ENCODE measurements around the gene AGAP1.

The AGAP1 gene

DNA sequence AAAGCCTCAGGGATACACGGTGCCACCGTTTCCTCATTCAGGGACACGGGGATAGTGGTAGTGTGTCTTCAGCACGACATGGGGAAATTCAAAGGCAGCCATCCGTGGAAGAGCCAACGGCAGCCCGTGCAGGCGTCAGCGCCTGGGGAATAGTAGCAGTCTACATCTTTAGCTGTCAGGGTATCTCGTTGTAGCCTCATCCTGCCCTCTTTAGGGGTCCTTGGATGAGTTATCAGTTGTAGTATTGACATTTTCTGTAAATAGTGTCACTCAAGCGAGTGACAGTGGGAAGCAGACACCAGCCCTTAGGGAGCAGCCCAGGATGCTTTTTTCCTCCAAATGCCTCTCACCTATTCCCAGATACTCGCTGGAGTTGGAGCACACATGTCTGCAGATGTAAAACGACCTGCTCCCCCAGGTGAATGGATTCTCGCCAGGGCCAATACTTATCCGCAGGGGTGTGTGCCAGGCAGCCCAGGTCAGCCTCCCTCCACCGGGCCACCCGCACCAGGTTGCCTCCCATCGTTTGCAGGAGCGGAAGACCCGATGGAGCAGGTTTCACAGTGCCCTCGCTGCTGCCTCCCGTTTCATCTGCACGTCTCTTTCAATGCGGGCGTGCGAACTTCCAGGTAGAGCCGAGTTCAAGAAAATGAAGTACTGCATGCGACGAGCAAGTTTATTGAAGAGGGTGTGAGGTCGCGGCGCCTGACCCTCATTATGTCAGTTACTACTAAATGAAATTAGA is 41.0 kb downstream of the AGAP1 start:
- no peak for DNase-seq

DNA sequence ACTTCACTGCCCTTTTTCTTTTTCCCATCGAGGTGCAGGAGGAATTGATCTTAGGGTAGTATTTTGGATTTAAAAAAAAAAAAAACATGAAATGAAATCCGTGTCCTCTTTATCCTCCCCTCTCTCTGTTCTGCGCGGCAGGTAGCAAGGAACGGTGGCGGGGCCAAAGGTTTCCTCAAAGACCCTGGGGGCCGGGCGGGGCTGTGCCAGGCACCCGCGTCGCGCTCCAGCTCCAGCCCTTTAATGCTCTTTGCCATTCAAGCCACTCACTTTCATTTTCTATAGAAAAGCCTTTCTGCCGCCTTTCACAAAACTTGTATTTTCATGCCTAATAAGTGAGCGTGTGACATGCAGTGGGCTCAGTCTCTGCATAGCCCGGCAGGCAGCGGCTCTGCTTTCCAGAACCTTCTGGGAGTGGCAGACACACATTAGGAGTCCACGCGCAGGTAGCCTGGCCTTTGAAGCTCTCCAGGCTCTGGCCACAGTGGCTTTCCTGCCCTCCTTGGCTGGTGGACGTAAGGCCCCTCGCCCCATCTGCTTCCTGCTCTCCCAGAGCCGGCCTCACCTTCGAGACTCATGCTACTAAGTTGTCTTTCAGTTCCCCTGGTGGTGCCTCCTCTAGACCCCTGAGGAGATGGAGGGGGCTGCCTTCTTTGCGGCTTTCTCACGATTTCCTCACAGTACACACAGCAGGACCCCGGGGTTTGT is 41.7 kb downstream of the AGAP1 start:
- no peak for DNase-seq

DNA sequence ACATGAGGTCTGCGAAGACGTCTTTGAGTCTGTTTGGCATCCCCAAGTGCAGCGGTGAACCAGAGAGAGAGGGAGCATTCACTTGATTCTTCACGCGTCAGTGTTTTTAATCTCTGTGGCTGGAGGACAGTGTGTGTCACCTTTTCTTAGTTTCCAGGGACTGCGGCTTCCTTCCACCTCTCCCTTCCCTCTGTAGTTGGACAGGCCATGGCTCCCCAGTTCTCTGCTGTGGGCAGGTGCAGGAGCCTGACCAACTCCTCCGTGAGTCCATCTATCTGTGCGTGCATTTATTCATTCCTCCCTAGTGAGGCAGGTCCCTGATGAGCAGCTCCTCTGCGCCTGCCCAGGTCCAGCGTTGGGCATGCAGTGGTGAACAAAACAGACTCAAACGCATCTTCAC is 42.9 kb downstream of the AGAP1 start:
- DNase-seq: no peak

DNA sequence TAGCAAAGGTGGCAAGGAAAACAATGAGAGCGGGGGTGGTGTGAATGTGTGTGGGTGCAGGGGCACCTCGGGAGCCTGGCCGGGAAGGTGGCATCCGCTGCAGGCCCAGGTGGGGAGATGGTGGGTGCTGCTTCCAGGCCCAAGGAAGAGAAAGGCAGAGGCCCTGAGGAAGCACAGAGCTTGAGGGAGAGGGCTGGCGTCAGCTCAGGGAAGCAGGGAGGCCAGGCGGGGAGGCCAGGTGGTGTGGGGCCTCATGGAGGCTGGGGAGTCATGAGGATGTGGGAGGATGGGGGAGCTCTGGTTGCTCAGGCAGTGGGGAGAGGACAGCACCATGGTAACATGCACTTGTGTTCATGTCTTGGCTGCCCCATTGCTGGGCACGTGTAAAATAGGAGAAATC is 43.3 kb downstream of the AGAP1 start:
- no peak for DNase-seq

DNA sequence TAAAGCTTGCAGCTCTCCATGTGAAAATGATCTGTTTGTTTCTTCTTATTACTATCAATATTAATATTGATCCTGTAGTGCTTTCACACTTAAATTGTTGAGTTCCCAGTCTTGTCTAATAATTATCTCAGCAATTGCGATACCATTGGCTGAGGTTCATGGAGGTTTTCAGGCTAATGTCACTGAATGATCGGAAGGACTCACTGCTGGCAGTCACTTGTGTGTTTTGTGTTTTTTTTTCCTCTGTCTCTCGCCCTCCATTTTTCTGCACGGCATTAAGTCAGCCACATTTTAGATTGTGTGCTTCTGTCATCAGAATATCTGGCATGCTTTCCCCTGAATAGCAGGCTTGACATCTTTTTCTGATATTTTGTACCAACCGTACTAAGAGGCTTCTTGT is 43.7 kb downstream of the AGAP1 start:
- no peak for DNase-seq

DNA sequence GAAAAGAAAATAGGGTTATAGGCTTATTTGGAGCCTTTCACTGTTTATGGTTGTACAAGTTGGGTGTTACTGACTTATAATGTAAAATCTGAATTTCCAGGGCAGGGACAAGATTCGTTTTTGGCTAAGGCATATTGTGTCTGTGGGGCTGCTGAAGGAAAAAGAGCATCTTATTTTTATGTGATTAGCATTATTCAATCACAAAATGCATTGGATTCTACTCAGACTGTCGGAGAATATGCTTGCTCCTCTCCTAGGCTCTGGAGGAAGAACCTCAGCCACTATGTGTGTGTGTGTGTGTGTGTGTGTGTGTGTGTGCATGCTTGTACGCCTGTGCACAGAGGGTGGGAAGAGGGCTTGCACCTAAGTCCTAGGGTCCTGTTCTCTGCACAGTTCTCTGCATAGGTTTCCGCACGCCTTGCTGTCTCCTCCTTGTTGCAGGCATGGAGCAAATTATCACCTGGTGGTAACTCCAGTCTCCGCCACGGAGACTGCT is 44.3 kb downstream of the AGAP1 start:
- no peak for DNase-seq

DNA sequence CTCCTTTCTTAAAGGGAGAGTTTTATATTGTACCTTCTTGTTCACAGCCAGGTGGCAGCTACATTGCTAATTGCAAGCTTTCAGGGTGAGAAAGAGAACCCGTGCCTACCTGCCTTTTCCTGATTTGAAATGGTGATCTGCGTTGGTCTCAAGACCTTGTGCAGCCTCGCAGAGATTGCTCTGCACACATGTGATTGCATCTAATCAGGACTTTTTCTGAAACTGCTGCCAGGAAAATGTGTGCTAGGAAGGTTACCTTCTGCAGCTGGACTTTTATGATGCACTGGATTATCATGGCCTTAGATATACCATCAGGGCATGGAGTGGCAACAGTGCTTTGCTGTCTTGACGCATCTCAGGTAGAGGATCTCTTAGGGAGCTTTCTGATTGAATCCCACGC is 45.1 kb downstream of the AGAP1 start:
- DNase-seq: no peak

DNA sequence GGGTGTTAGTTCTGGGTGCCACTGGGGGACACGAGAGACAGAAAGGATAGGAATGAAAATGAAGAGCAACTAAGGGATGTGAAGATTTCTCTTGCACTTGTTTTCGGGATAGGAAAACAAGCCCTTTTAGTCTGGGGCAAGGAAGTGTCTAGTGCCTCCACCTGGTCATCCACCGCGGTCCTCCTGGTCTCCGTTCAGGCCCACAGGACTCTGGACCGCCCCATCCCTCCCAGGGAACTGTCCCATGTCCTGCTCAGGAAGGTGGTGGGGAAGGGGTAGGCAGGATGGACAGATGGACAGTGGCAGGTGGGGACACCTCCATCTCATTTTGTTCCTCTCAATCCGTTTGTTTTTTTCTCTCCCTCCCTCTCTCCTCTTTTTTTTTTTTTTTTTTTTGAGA is 45.9 kb downstream of the AGAP1 start:
- DNase-seq: no peak

DNA sequence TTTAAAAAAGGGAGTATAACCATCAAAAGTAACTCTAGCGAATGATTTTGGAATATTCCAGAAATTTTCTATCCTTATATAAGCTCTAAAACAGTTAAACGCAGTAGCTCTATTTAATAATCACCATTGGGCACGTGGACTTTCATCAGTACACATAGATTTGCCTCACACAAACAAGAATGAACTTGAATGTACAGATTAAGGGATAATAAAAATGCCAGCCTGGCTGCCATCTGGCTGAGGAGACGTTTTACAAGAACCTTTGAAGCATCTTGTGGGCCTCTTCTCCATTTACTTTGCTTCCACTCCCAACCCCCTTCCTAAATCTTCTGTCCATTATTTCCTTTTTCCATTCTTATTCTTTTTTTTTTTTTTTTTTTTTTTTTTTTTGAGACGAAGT is 47.2 kb downstream of the AGAP1 start:
- DNase-seq: no peak

DNA sequence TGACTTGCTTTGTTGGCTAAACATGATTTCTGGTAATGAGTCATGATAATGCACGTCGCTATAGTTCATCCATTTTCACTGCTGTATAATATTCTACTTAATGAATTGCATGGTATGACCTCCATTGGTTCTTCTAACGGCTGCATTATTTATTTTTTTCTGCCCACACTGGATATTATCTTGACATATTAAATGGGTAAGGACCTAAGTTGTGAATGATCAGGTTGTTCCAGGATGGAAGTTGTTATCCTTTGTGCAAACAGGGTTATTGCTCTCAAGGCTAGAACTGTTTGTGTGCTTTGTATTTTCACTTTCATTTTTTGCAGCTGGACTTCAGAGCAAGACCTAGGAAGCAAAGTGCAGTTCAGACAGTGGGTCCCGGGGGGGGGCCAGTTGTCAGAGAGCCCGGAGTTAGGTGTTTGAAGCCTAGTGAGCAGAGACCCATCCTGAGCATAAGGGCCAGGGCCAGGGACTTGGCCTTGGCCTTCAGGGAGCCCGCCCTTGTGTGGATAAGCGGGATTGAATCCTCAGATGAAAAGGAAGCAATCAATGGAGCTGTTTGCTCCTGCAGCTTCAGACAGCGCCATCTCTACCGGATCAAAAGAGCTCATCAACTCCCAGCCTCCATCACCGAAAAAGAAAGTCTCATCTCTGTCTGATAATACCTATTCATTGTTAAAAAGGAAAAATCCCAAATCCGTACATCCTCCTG is 48.2 kb downstream of the AGAP1 start:
- DNase-seq: no peak

DNA sequence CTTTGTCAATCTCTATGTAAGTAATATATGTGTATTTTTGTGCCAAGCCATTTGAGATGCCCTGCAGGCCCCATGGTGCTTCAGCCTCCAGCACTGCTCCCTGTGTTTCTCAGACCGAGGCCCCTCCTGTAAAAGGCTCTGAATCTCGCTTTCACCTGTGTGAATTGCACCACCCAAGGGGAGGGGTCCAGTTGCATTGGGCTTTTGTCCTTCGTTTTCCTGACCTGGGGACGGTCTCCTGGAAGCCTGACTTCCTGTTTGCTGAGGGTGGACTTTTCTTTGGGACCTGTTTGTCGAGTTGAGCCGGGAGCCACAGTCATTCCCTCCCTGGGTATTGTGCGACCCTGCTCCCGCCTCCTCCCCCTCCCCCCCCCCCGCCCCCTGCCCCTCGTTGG is 48.9 kb downstream of the AGAP1 start:
- DNase-seq: no peak

DNA sequence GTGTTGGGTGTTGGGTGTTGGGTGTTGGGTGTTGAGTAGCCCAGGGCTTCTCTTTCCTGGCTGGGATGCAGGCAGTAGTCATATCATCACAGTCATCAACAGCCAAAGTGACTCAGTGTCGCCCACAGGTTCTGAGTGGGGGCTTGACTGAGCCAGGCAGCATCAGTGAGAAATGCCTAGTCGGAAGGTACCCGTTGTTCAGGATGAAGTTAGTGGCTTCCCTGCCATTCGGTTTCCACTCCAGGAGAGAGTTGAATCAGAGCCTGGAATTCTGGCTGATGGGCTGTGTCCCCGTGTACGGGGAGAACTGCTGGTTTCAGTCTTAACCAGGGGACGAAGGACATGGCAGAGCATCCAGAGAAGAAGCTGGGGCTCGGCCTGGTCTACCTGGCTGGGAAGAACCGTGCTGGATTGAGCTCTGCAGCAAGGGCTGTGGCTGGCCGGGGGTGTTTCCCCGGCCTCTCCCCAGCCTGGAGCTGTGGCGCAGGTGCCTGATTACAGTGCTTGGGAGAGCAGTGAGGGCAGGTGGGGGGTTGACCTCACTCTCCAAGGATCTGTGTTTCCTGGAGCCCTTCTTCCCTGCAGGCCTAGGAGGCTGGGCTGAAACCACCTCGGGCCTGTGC is 49.4 kb downstream of the AGAP1 start:
- no peak for DNase-seq

DNA sequence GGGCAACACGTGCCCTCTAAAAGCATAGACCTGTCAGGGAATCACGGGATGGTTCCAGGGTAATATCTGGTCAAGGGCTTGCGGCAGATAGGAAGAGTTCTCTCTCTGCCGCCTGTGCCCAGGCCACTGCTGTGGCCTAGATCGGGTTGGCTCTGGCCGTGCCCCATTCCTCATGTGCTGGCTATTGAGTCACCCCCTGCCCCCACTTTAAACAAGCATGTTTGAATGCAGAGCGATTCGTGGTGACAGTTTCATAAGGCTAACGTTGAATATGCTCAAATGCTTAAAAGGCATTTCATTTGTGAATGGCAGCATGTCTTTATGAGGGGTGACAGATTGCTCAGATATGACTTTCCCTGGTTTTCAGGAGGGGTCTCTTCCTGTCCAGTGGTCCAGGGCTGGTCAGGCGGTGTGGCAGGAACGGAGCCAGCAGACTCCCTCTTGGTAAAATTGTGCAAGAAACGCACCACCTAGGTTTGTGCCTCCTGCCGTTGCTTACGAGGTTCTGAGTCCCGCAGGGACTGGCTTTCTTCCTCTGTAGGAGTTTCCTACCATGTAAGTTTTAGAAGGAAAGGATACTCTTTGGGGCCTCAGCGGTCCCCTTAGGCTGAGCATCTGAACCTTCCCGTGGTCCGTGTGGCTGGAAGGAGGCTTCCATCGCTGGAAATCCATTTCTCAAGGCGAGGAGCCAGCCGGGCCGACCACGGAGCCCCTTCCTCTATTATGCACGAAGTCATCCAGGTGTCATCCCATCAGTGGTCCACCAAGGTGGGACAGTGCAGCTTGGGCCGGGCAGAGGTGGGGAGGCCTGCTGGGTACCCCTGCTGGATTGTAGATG is 50.2 kb downstream of the AGAP1 start:
- no peak for DNase-seq

DNA sequence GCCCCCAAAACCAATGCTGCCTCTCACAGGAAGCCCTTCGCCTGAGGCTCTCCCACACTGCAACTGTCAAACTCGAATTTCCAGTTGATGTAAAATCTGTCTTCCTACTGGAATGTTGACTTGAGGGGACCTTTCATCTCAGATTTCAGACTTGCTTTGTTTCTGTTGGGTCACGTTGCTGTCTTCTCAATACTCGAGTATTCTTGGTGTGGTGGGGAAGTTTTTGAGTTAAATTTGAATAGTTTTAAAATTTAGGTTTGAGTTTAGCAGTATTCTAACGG is 50.8 kb downstream of the AGAP1 start:
- DNase-seq: no peak

DNA sequence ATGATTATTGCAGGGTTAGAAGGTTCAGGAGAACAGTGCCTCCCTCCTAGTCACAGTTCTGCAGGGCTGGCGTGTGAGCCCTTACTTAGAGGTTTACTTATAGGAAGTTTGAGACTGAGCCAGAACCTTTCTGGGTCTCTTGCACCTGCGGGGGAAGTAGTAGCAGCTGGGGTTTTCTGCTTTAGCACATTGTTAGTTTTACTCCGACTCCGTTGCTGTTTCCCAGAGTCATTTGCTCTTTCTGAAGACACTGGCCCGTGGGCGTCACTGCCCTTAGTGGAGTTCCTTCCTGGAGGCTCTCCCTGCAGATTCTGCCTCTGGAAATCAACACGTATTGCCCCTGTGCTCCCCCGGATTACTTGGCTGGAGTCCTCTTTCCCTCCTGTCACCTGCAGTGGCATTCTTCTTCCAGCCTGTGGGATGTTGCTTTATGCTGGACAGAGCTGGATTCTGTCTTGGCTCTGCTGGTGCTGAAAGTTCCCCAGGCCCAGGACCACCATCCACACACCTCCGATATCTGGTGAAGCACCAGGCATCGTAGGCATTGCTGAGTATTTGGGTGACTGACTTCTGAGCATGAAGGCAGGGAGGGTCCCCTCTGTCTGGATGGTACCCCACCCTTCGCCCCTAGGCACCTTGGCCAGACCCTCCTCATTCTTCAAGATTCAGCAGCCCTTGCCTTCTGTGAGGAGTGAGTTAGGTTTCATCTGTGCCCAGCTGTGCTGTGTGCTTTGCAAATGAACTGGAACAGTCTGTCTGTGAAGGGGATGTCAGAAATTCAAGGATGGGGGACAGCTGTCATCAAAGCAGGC is 51.7 kb downstream of the AGAP1 start:
- no peak for DNase-seq

DNA sequence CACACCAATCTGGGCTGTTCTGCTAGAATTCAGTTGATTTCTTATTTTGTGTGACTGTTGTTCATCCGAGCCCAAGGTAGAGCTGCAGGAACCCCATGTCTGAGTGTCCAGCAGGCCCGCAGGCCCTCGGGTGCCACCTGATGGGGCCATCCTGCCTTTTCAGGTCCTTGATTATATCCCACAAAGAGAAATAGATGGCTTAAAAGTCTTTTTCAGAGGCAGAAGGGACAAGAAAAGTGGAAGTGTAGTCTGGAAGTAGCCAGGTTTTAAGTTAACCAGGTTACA is 52.2 kb downstream of the AGAP1 start:
- DNase-seq: no peak

DNA sequence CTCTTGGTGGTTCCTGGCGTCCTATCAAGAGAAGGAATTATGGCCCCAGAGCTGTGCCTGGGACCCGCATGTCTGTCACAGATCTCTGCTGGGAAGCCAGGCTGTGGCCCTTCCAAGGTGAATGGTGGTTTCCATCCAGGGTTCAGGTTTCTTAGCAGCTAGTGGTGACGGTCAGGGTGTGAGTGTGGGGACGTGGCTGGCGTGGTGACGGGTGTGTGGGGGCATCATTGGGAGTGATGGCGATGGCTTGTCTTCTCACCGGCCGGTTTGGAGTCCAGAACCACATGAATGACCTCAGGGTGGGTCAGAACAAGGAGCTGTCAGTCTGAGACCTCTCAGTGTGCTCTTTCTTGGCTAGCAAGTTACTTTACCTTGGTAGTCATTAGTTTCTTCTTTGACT is 52.6 kb downstream of the AGAP1 start:
- no peak for DNase-seq

DNA sequence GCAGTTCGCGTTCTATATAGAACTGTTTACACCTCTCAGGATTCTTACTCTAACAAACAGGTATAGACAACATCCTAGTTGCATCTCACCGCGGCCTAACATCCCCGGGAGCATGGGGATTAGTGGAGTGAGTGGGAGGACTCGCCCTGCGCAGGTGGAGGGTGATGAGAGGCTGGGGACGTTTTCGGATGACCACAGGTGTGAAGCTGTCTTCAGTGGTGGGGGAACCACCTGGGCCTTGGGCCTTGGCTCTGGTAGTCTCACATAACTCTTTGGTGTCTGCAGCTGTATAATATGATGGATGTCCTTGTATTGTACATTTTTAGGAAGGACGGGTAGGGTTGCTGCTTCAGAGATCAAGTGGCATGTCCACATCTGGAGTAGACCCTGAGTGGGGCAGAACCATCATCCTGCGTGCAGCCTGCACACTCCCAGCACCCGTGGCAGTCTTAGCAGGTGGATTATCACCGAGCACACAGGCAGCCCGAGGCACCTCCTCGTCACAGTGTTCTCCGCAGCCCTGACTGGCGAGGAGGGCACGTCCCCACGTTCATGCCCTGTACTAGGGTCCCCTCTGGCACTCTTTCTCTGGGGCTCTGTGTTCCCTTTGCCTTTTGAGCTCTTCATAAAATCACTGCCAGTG is 56.0 kb downstream of the AGAP1 start:
- DNase-seq: no peak

DNA sequence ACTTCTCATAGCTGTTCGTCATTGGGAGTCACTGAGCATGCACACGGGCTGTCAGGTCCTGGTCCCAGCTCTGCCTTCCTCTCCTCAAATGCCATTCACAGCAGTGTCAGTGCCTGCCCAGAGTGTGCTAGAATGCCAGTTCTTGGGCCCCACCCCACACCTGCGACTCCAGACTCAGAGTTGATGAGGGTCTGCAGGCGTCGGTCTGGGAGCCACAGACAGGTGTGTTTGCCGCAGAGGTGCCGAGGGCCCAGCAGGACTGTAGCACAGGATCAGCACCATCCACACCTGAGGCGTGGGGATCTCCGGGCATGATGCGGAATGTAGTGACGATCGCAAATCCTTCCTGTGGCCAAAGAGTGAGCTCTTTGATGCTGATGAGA is 56.5 kb downstream of the AGAP1 start:
- no peak for DNase-seq

DNA sequence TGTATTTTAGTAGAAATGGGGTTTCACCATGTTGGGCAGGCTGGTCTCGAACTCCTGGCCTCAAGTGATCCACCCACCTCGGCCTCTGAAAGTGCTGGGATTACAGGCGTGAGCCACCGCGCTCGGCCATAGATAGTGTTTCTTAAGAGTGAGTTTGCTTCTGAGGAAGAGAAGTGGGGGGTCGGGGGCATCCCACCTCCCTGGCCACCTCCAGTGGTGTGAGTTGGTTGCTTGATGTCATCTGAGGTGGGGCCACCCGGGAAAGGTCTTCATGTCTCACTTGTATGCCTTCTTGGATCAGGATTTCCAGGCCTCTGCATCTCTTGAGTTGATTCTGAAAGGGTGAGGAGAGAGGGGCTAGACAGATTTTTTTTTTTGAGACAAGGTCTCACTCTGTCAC is 57.1 kb downstream of the AGAP1 start:
- DNase-seq: no peak

DNA sequence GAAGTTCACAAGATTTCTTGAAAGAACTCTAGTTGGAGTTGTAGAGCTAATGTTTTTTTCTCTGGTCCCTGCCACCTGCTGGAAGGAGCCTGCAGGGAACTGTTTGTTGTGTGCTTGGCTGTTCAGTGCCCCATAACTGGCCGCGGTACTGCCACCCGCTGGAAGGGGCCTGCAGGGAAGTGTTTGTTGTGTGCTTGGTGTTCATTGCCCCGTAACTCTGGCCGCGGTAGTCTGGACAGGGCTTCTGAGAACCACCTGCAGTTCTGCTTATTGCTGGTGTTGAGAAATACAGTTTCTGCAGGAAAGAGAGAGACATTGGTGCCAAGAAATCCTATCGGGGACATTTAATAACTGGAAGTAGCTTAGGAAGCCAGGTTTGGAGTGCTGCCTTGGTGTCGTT is 58.1 kb downstream of the AGAP1 start:
- no peak for DNase-seq

DNA sequence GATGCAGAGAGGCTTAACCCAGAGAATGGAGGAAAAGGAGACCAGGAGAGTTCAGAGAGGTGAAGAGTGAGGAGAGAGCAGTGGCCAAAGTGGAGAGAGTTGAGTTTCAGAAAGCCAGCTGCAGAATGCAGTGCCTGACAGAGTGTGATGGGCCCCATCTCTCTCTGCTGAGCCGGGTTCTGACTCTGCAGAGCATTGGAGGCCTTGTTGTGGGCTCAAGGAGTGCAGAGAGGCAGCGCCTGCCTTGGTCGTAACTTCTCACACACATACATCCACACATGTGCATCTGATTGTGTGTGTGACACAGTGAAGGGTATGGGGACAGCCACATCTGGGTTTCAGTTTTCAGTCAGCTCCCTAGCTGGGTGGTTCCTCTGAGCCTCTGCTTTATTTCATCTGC is 58.8 kb downstream of the AGAP1 start:
- DNase-seq: no peak

All from NCI-H1417 treated with DMSO at 0.1 percent for 48 hours (cell line).